DND-41 (cell line): ENCODE data around the gene EPB41L2.

Experiments used
- EZH2 ChIP-seq: IDR thresholded peaks from 3 replicates; pipeline ENCODE4 v1.6.1; 2012; ENCODE audit warnings: borderline replicate concordance, low read depth, mild to moderate bottlenecking, moderate library complexity, low read length, inconsistent platforms; ENCODE audit not compliant: severe bottlenecking
- TF ChIP-seq, protein P1 (sequence below): IDR thresholded peaks from 2 replicates; pipeline ENCODE4 v1.5.1; 2012; ENCODE audit warnings: borderline replicate concordance, low read length, moderate library complexity, mild to moderate bottlenecking; ENCODE audit not compliant: poor library complexity, severe bottlenecking; ENCODE audit errors: extremely low read depth

DNA sequence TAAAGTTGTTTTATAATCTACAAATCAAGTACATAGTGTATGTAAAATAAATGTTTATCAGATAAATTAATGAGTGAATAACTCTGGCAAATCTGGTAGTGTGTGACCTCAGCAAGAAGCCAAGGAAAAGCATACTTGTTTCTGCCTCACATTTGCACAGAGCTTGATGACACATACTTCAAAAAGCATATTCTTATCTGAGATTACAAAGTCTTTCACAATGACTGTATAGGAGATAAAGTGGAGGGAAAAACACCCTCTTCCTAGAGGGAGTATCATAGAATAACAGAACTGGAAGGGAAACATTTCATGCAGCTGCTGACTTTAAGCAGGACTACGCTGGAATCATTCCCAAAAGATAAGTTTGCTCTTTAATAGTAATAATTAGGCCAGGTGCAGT lies 44.1 kb upstream of the EPB41L2 start:
- TF ChIP-seq, protein P1, sequence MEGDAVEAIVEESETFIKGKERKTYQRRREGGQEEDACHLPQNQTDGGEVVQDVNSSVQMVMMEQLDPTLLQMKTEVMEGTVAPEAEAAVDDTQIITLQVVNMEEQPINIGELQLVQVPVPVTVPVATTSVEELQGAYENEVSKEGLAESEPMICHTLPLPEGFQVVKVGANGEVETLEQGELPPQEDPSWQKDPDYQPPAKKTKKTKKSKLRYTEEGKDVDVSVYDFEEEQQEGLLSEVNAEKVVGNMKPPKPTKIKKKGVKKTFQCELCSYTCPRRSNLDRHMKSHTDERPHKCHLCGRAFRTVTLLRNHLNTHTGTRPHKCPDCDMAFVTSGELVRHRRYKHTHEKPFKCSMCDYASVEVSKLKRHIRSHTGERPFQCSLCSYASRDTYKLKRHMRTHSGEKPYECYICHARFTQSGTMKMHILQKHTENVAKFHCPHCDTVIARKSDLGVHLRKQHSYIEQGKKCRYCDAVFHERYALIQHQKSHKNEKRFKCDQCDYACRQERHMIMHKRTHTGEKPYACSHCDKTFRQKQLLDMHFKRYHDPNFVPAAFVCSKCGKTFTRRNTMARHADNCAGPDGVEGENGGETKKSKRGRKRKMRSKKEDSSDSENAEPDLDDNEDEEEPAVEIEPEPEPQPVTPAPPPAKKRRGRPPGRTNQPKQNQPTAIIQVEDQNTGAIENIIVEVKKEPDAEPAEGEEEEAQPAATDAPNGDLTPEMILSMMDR: no peak
- TF ChIP-seq EZH2: no peak
